ENCODE results near the gene APOC4.

DNA sequence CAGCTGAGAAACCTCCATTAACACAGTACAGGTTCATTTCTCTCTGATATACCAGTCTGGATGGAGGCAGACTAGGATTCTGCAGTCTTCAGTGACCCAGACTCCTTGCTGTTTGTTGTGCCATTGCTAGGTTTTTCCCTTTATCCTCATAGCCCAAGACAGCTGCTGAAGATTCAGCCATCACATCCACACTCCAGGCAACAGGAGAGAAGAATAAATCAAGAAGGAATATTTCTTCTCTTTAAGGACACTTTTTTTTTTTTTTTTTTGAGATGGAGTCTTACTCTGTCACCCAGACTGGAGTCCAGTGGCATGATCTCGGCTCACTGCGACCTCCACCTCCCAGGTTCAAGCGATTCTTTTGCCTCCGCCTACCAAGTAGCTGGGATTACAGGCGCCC lies 27.4 kb downstream of the APOC4 start:
- TF ChIP-seq, protein P1, sequence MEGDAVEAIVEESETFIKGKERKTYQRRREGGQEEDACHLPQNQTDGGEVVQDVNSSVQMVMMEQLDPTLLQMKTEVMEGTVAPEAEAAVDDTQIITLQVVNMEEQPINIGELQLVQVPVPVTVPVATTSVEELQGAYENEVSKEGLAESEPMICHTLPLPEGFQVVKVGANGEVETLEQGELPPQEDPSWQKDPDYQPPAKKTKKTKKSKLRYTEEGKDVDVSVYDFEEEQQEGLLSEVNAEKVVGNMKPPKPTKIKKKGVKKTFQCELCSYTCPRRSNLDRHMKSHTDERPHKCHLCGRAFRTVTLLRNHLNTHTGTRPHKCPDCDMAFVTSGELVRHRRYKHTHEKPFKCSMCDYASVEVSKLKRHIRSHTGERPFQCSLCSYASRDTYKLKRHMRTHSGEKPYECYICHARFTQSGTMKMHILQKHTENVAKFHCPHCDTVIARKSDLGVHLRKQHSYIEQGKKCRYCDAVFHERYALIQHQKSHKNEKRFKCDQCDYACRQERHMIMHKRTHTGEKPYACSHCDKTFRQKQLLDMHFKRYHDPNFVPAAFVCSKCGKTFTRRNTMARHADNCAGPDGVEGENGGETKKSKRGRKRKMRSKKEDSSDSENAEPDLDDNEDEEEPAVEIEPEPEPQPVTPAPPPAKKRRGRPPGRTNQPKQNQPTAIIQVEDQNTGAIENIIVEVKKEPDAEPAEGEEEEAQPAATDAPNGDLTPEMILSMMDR (IDR thresholded peaks at IDR 0.05; ENCODE audit: low read depth, low read length, missing input control) = no peak
- TF ChIP-seq YY1 (IDR thresholded peaks at IDR 0.05) (no peak), RAD21 (IDR thresholded peaks at IDR 0.05) (no peak)

All from liver (tissue), 3 donors.